ENCODE results near the gene CFL1. TPM values are rescaled to one million over a fixed set of nuclear protein-coding genes. Genes with fewer than 3 reads are reported as not detected.

The CFL1 gene
- total and polyA plus RNA-seq, 2 donors (not counting 1 experiment from before 2014, with no cell fraction given) = 680 to 1,603 TPM

DNA sequence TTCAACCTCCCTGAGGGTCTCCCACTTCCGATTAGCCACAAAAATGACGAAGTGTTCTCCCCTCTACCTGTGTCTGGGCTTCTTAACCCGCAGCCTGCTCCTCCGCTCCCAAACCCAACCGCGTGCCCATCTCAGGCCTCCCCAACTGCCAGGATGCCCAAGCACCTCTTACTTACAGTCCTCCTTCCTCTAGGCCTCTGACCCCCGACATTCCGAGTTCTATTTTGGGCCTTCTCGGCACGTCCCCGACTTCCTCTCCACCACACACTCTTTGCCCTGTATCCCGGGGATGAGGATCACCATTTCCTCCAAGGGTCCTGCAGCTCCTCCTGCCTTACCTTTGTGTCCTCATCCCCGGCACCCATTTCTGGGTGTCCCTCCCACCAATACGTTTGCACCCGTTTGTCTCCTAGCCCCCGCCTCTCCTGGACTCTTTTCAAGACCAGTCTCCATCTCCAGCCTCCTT is 1.9 kb upstream of the CFL1 start:
- peak overlapping the region; percentile 98 for H3K27ac ChIP-seq (ENCODE audit: insufficient read depth, low read length)
- TF ChIP-seq EZH2 (IDR thresholded peaks at IDR 0.05; ENCODE audit: low read length, missing control alignments) = no peak
- TF ChIP-seq, protein P1, sequence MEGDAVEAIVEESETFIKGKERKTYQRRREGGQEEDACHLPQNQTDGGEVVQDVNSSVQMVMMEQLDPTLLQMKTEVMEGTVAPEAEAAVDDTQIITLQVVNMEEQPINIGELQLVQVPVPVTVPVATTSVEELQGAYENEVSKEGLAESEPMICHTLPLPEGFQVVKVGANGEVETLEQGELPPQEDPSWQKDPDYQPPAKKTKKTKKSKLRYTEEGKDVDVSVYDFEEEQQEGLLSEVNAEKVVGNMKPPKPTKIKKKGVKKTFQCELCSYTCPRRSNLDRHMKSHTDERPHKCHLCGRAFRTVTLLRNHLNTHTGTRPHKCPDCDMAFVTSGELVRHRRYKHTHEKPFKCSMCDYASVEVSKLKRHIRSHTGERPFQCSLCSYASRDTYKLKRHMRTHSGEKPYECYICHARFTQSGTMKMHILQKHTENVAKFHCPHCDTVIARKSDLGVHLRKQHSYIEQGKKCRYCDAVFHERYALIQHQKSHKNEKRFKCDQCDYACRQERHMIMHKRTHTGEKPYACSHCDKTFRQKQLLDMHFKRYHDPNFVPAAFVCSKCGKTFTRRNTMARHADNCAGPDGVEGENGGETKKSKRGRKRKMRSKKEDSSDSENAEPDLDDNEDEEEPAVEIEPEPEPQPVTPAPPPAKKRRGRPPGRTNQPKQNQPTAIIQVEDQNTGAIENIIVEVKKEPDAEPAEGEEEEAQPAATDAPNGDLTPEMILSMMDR (conservative IDR thresholded peaks at IDR 0.05 in 1 of 2, IDR thresholded peaks at IDR 0.05 in 1 of 2; ENCODE audit: low read depth in 1 of 2, low read length in 2 of 2) = no peak

DNA sequence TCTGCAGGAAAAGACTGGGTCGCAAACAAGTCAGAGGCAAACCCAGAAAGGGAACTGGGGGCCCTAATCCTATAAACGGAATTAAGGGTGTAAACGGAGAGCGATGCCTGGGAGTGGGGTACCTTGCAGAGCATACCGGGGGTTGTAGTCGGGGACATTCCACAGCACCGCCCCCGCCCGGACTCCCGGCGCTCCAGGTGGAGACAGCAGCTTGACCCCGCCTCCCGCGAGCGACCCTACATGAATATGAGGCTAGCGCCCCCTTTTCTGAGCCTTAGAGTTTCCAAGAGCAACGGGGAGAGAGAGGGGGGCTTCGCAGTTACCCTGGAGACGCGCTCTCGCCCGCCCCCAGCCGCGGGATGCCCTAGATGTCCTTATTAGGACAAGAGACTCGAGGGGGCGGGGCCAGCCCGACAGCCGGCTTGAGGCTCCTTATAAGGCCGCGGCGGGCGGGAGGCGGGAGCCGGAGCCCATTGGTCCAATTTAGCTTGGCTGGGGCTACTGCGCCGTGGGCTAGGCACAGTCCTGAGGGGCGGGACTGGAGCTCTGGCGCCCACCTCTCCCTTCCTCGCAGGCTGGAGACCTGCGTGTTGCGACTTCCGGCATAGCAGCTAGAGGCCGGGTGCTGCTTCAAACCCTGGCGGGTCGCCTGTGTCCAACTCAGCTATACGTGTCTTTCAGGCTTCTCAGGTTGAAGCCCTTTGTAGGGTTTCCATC is 1.3 kb upstream of the CFL1 start:
- TF ChIP-seq, protein P1 (conservative IDR thresholded peaks at IDR 0.05 in 1 of 2, IDR thresholded peaks at IDR 0.05 in 1 of 2; ENCODE audit: low read depth in 1 of 2, low read length in 2 of 2) = peak in 1 of 2 donors; percentile 5
- no peak for TF ChIP-seq EZH2 (IDR thresholded peaks at IDR 0.05; ENCODE audit: low read length, missing control alignments)
- H3K9ac ChIP-seq (ENCODE audit: insufficient read depth, low read length) = peak overlapping the region; percentile 94

More for the DNA sequence above, 1.9 kb upstream of the CFL1 start:
- Histone ChIP-seq H3K9ac (ENCODE audit: insufficient read depth, low read length) (peak overlapping the region; percentile 94), H3K36me3 (ENCODE audit: control insufficient read depth, insufficient read depth, low read length) (peaks cover 44% of the 10 kb centered on the region), H3K79me2 (ENCODE audit: control insufficient read depth, insufficient read depth, low read length) (peaks cover 63% of the 10 kb centered on the region), H3K4me1 (ENCODE audit: control insufficient read depth, extremely low read depth, insufficient read depth, low read length) (peaks cover 28% of the 10 kb centered on the region), H2AFZ (ENCODE audit: low read length) (no peak overlapping the region), H4K20me1 (ENCODE audit: control insufficient read depth, extremely low read depth, insufficient read depth, low read length) (peaks cover 6% of the 10 kb centered on the region), H3K9me3 (ENCODE audit: control insufficient read depth, insufficient read depth, low read depth, low read length) (no peaks in the 10 kb centered on the region), H3K4me2 (ENCODE audit: extremely low read depth, insufficient read depth, low read length) (peak overlapping the region; percentile 73), H3K4me3 (replicated peaks in 1 of 4; ENCODE audit: control extremely low read depth in 1 of 4, insufficient read depth in 1 of 4, low read depth in 3 of 4, low read length in 4 of 4) (peak overlapping the region; percentile 90 to 99 (median 96)), H3K27me3 (ENCODE audit: control insufficient read depth, insufficient read depth, low read length) (no peaks in the 10 kb centered on the region)
- no peak for DNase-seq (ENCODE audit: low read depth in 2 of 2)

DNA sequence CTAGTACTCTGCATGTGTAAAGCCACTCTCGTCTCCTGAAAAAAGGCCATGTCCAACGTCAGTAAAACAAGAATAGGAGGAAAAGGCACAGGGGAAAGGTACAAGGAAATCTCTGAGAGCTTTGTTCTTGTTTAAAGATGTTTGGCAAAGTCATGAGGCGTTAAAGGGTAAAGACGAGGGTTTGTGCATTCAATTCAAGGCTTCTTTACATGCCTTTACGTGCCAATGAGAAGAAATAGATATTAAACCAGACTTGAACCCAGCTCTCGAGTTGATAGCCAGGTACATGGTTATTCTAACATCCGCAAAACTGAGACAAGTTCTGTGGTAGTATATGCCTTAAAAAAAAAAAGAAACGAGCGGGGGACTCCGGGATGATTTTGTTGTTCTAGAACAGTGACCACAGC is 704 bp upstream of the CFL1 start:
- peak overlapping the region; percentile 98 for H3K27ac ChIP-seq (ENCODE audit: insufficient read depth, low read length)
- H3K79me2 ChIP-seq (ENCODE audit: control insufficient read depth, insufficient read depth, low read length) = peaks cover 68% of the 10 kb centered on the region
- peaks cover 6% of the 10 kb centered on the region for H4K20me1 ChIP-seq (ENCODE audit: control insufficient read depth, extremely low read depth, insufficient read depth, low read length)
- no peaks in the 10 kb centered on the region for H3K9me3 ChIP-seq (ENCODE audit: control insufficient read depth, insufficient read depth, low read depth, low read length)
- no peak overlapping the region for H2AFZ ChIP-seq (ENCODE audit: low read length)
- H3K4me2 ChIP-seq (ENCODE audit: extremely low read depth, insufficient read depth, low read length) = peak overlapping the region; percentile 98
- no peak for DNase-seq (ENCODE audit: low read depth in 2 of 2)
- no peaks in the 10 kb centered on the region for H3K27me3 ChIP-seq (ENCODE audit: control insufficient read depth, insufficient read depth, low read length)
- peaks cover 32% of the 10 kb centered on the region for H3K4me1 ChIP-seq (ENCODE audit: control insufficient read depth, extremely low read depth, insufficient read depth, low read length)
- peak overlapping the region; percentile 59 to 96 (median 76) for H3K4me3 ChIP-seq (replicated peaks in 1 of 4; ENCODE audit: control extremely low read depth in 1 of 4, insufficient read depth in 1 of 4, low read depth in 3 of 4, low read length in 4 of 4)
- peak overlapping the region; percentile 58 for H3K9ac ChIP-seq (ENCODE audit: insufficient read depth, low read length)
- TF ChIP-seq, protein P1 (conservative IDR thresholded peaks at IDR 0.05 in 1 of 2, IDR thresholded peaks at IDR 0.05 in 1 of 2; ENCODE audit: low read depth in 1 of 2, low read length in 2 of 2) = no peak
- no peak for TF ChIP-seq EZH2 (IDR thresholded peaks at IDR 0.05; ENCODE audit: low read length, missing control alignments)
- H3K36me3 ChIP-seq (ENCODE audit: control insufficient read depth, insufficient read depth, low read length) = peaks cover 43% of the 10 kb centered on the region

More for the DNA sequence above, 1.3 kb upstream of the CFL1 start:
- Histone ChIP-seq H3K4me3 (replicated peaks in 1 of 4; ENCODE audit: control extremely low read depth in 1 of 4, insufficient read depth in 1 of 4, low read depth in 3 of 4, low read length in 4 of 4) (peak overlapping the region; percentile 90 to 99 (median 96)), H2AFZ (ENCODE audit: low read length) (no peak overlapping the region), H3K4me1 (ENCODE audit: control insufficient read depth, extremely low read depth, insufficient read depth, low read length) (peaks cover 32% of the 10 kb centered on the region), H3K36me3 (ENCODE audit: control insufficient read depth, insufficient read depth, low read length) (peaks cover 43% of the 10 kb centered on the region), H3K79me2 (ENCODE audit: control insufficient read depth, insufficient read depth, low read length) (peaks cover 64% of the 10 kb centered on the region), H3K4me2 (ENCODE audit: extremely low read depth, insufficient read depth, low read length) (peak overlapping the region; percentile 98), H4K20me1 (ENCODE audit: control insufficient read depth, extremely low read depth, insufficient read depth, low read length) (peaks cover 6% of the 10 kb centered on the region), H3K27ac (ENCODE audit: insufficient read depth, low read length) (peak overlapping the region; percentile 98), H3K27me3 (ENCODE audit: control insufficient read depth, insufficient read depth, low read length) (no peaks in the 10 kb centered on the region), H3K9me3 (ENCODE audit: control insufficient read depth, insufficient read depth, low read depth, low read length) (no peaks in the 10 kb centered on the region)
- peak; percentile 99 for DNase-seq (ENCODE audit: low read depth in 2 of 2)
